ENCODE data around the gene ITGA2B. TPM values are rescaled to one million over a fixed set of nuclear protein-coding genes. Genes with fewer than 3 reads are reported as not detected.

ITGA2B gene

GRCh38 chr17:44323359-44324091, 65.9 kb downstream of the ITGA2B start:
- H3K79me1 ChIP-seq (ENCODE audit: low read depth, low read length): peaks cover 12% of the 10 kb centered on the region
- peak overlapping the region; percentile 89 for H3K14ac ChIP-seq (ENCODE audit: low read length)
- no peak overlapping the region for H2BK5ac ChIP-seq (ENCODE audit: low read length)
- H3K23ac ChIP-seq (ENCODE audit: low read depth, low read length, poor library complexity): peak overlapping the region; percentile 96
- peaks cover 10 to 34% of the 10 kb centered on the region in 2 donors for H3K36me3 ChIP-seq (replicated peaks in 1 of 2; ENCODE audit: control insufficient read depth in 2 of 2, insufficient read depth in 2 of 2, low read length in 2 of 2)
- H3K9me3 ChIP-seq (replicated peaks in 1 of 2; ENCODE audit: control insufficient read depth in 2 of 2, insufficient read depth in 1 of 2, low read depth in 1 of 2, low read length in 2 of 2): no peaks in the 10 kb centered on the region
- H3K4me1 ChIP-seq (ENCODE audit: control insufficient read depth in 2 of 2, insufficient read depth in 1 of 2, low read depth in 1 of 2, low read length in 2 of 2): peaks cover 4 to 8% of the 10 kb centered on the region in 2 donors
- no peak overlapping the region for H3K18ac ChIP-seq (ENCODE audit: low read length)
- peak overlapping the region; percentile 97 for H3K9ac ChIP-seq (ENCODE audit: low read depth, low read length, poor library complexity)
- H3K27me3 ChIP-seq (ENCODE audit: control insufficient read depth in 3 of 3, insufficient read depth in 3 of 3, low read depth in 1 of 3, low read length in 3 of 3): peaks cover 0 to 12% (median 2%) of the 10 kb centered on the region in 3 experiments
- H4K91ac ChIP-seq (ENCODE audit: low read depth, low read length, poor library complexity): no peak overlapping the region
- no peak for DNase-seq (ENCODE audit: low spot score)
- peak overlapping the region; percentile 93 to 94 for H3K4me3 ChIP-seq (ENCODE audit: low read length in 2 of 2)
- no peak overlapping the region for H2AFZ ChIP-seq (ENCODE audit: low read length)
- no CpG with 5 or more reads among the region's 27 CpGs for WGBS, 2 donors (ENCODE audit: extremely low coverage in 2 of 2, insufficient read length in 2 of 2, insufficient replicate concordance in 1 of 2)
- peak overlapping the region; percentile 84 for H2AK5ac ChIP-seq (ENCODE audit: low read depth, low read length)
- no peak overlapping the region for H3K4ac ChIP-seq (ENCODE audit: low read length)
- no peak overlapping the region for H2BK12ac ChIP-seq (ENCODE audit: low read length)
- H2BK120ac ChIP-seq (ENCODE audit: low read depth, low read length): no peak overlapping the region
- H2BK15ac ChIP-seq (ENCODE audit: low read length): no peak overlapping the region
- no peak overlapping the region for H3K27ac ChIP-seq (replicated peaks; ENCODE audit: low read length)
- H4K8ac ChIP-seq (ENCODE audit: low read depth, low read length): peak overlapping the region; percentile 65
- H3K4me2 ChIP-seq (ENCODE audit: insufficient read depth, low read length, poor library complexity, severe bottlenecking): peak overlapping the region; percentile 96

- peak overlapping the region; percentile 70 for H3K9ac ChIP-seq (ENCODE audit: low read depth, low read length, poor library complexity)
- H2AK5ac ChIP-seq (ENCODE audit: low read depth, low read length): no peak overlapping the region
- no peak overlapping the region for H4K91ac ChIP-seq (ENCODE audit: low read depth, low read length, poor library complexity)
- H3K36me3 ChIP-seq (replicated peaks in 1 of 2; ENCODE audit: control insufficient read depth in 2 of 2, insufficient read depth in 2 of 2, low read length in 2 of 2): peaks cover 10 to 34% of the 10 kb centered on the region in 2 donors
- peaks cover 4 to 8% of the 10 kb centered on the region in 2 donors for H3K4me1 ChIP-seq (ENCODE audit: control insufficient read depth in 2 of 2, insufficient read depth in 1 of 2, low read depth in 1 of 2, low read length in 2 of 2)
- no peak overlapping the region for H3K23ac ChIP-seq (ENCODE audit: low read depth, low read length, poor library complexity)
- no peak overlapping the region for H2BK120ac ChIP-seq (ENCODE audit: low read depth, low read length)
- H3K14ac ChIP-seq (ENCODE audit: low read length): no peak overlapping the region
- H3K27ac ChIP-seq (replicated peaks; ENCODE audit: low read length): no peak overlapping the region
- H3K9me3 ChIP-seq (replicated peaks in 1 of 2; ENCODE audit: control insufficient read depth in 2 of 2, insufficient read depth in 1 of 2, low read depth in 1 of 2, low read length in 2 of 2): no peaks in the 10 kb centered on the region
- H3K27me3 ChIP-seq (ENCODE audit: control insufficient read depth in 3 of 3, insufficient read depth in 3 of 3, low read depth in 1 of 3, low read length in 3 of 3): peaks cover 2 to 12% (median 2%) of the 10 kb centered on the region in 3 experiments
- H4K8ac ChIP-seq (ENCODE audit: low read depth, low read length): no peak overlapping the region
- peaks cover 12% of the 10 kb centered on the region for H3K79me1 ChIP-seq (ENCODE audit: low read depth, low read length)
- H2AFZ ChIP-seq (ENCODE audit: low read length): no peak overlapping the region
- no peak overlapping the region for H3K4me2 ChIP-seq (ENCODE audit: insufficient read depth, low read length, poor library complexity, severe bottlenecking)
- no CpG with 5 or more reads among the region's 11 CpGs for WGBS, 2 donors (ENCODE audit: extremely low coverage in 2 of 2, insufficient read length in 2 of 2, insufficient replicate concordance in 1 of 2)
- H3K4ac ChIP-seq (ENCODE audit: low read length): no peak overlapping the region
- no peak overlapping the region for H2BK12ac ChIP-seq (ENCODE audit: low read length)
- no peak overlapping the region for H2BK15ac ChIP-seq (ENCODE audit: low read length)
- no peak for DNase-seq (ENCODE audit: low spot score)
- H2BK5ac ChIP-seq (ENCODE audit: low read length): no peak overlapping the region
- H3K4me3 ChIP-seq (ENCODE audit: low read length in 2 of 2): peak overlapping the region in 1 of 2 donors; percentile 44
- no peak overlapping the region for H3K18ac ChIP-seq (ENCODE audit: low read length)
Observed at GRCh38 chr17:44322236-44322895, 67.1 kb downstream of the ITGA2B start.

Small RNA genes lying within 50 kb of the gene (small RNA-seq; reads per million reads assigned to genes)
- not detected for gene RN7SL258P (ENCODE audit: insufficient read depth)

Measured in neuronal stem cell (in vitro differentiated cells).